HG03571 (cell line): ENCODE data around the gene EP400.
"Not testable (repeated sequence)": the region's sequence is repeated elsewhere in the genome, so short reads cannot be mapped to it uniquely, and the experiment has no call there.

ENCODE experiments used
- ATAC-seq: cut with Tn5 transposase; IDR thresholded peaks from one replicate; pipeline ENCODE4 v1.9.1; 2021; ENCODE audit not compliant: unreplicated experiment

The EP400 gene

DNA sequence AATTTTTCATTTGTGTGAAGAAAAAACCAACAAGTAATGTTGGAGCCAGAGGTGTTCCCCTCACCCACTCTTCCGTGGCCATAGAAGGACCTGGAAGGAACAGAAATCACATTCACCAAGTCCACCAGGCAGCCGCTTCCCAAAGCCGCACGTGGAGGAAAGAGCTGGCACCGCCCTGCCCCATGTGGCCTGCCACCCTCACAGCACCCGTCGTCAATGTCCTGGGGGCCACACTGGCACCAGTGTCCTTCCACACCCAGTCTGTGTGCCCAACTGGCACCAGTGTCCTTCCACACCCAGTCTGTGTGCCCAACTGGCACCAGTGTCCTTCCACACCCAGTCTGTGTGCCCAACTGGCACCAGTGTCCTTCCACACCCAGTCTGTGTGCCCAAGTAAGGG lies 130.8 kb downstream of the EP400 start:
- not testable (repeated sequence) for ATAC-seq

DNA sequence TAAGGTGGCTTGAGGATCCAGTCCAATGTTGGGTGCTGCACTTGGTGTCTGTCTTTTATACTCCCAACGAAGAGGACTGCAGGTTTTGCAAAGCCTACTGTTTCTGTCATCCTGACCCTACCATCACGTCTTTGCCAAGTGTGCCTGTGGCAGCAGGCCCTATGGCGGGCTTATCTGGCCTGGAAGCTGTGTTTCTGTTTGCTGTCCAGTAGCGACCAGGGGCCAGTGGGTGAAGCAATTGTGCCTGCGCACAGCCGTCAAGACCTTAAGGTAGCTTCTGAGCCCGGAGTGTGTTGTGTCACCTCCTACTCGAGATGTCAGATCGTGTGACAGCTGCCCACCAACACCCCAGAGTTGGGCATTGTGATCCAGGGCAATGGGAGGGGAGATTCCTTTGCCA lies 131.7 kb downstream of the EP400 start:
- no peak for ATAC-seq

DNA sequence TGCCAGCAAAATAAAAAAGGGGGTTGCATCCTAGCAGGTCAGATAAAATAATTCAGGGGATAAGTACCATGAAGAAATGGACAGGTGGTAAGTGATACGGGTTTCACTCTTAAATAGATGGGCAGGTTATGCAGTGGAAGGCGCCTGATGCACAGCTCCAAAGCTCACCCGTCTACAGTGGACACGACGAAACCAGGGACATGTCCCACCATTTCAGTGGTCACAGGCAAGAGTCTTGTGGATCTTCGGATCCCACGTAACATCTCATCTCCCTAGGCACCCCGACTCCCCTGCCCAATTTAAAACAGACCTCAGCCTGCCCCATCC lies 133.8 kb downstream of the EP400 start:
- ATAC-seq: peak; percentile 4

DNA sequence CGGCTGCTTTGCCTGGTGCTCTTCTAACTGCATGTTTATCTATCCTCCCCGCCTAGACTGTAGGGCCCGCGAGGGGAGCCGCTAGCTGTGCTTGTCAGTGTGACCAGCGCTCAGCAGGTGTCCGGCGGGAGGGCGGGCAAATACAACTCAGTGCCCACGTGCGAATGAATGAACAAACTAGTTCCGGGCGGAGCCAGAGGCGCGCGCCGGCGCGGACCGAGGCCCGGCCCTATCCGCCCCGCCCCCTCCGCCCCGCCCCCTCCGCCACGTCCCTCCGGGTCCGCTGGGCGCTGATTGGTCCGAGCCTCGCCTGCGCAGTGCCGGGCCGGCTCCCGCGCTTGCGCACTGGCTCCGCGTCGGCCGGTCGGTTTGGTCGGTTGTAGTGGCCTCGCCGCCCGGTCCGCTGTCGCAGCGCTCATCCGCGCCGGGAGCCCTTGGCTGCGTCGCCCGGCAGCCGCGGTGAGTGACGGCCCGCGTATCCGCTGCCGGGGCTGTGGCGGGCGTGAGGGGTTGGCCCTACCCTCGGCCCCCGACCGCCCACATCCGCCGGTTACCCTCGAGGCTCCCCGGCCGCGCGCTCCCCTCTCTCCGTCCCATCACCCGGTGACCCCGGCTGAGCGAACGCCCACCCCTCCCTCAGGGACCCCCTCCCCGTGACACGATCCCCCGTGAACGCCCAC lies 134.3 kb downstream of the EP400 start:
- peak; percentile 83 for ATAC-seq

DNA sequence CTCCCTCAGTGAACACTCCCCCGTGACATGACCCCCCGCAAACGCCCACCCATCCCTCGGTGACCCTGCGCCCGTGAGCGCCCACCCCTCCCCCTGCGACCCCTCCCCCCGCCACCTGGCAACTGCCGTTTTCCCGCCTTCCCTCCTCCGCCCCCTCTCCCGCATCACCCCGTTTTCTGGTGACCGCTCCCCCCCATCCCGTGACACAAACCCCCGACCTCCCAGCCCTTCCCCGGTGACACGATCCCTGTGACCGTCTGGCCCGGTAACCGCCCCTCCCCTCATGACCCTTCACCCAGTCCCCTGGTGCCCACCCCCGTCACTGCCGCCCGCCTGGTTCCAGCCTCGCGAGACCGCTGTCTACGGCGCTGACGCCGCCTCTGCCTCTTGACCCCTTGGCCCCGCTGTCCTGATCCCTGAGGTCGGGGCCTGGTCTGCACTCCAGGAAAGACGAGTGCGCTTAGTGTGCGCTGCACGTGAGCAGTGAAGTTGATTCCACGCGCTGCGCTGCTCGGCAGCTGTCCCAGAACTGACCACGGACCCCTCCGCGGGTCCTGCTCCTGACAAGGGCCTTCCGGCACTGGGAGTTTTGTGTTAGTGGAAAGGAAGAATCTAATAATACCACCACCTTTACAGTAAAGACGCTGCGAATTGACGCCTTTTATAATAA lies 135.0 kb downstream of the EP400 start:
- ATAC-seq: no peak

DNA sequence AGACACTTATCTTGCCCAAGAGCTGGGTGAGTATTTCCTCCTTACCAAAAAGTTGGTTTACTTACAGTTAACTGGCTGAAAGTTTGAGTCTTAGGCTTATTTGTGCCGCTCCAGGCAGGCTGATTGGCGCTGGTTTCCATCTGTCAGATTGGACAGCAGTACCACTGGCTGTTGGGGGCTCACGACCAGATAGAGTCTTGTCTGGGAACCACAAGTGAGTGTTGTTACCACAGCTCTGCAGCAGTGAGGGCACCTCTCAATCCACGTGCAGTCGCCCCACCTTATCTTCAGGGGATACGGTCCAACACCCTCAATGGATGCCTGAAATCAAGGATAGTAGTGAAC lies 135.5 kb downstream of the EP400 start:
- ATAC-seq: no peak

DNA sequence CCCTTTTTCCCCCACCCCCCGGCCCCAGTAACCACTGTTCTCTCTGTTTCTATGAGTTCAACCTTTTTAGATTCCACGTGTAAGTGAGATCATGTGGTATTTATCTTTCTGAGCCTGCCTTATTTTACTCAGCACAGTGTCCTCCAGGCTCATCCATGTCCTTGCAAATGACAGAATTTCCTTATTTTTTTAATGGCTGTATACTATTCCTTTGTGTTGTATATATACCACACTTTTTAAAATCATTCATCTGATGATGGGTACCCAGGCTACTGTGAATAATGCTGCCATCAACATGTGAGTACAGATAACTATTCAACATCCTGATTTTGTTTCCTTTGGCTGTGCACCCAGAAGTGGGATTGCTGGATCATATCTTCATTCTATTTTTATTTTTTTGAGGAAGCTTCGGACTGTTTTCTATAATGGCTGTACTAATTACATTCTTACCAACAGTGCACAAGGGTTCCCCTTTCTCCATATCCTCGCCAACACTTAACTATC lies 139.7 kb downstream of the EP400 start:
- ATAC-seq: no peak

DNA sequence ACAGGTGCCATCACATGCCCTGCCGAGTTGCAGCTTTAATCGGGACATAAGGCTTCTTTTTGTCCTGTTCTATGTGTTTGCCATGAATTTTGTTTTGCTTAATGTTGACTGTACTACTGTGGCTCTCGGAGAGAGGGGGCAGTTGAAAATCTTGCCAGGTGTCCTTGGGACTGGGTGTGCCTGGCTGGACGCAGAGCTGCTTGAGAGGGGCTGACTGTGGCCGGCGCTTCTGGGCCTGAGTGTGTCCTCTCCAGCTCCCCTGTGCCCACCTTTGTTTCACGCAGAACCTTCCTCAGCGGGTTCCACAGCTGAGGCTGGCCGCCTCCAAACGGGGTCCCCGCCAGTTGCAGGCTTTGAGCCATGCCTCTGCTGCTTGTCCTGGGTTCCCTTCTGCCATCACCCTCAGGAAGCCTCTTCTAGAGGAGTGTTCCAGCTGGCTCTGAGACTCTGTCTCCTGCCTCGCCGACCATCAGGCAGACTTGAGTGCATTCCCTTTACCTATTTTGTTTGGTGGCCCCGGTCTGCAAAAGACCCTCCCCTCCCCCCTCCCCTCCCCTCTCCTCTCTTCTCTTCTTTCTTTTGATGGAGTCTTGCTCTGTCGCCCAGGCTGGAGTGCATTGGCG lies 144.6 kb downstream of the EP400 start:
- ATAC-seq: no peak

DNA sequence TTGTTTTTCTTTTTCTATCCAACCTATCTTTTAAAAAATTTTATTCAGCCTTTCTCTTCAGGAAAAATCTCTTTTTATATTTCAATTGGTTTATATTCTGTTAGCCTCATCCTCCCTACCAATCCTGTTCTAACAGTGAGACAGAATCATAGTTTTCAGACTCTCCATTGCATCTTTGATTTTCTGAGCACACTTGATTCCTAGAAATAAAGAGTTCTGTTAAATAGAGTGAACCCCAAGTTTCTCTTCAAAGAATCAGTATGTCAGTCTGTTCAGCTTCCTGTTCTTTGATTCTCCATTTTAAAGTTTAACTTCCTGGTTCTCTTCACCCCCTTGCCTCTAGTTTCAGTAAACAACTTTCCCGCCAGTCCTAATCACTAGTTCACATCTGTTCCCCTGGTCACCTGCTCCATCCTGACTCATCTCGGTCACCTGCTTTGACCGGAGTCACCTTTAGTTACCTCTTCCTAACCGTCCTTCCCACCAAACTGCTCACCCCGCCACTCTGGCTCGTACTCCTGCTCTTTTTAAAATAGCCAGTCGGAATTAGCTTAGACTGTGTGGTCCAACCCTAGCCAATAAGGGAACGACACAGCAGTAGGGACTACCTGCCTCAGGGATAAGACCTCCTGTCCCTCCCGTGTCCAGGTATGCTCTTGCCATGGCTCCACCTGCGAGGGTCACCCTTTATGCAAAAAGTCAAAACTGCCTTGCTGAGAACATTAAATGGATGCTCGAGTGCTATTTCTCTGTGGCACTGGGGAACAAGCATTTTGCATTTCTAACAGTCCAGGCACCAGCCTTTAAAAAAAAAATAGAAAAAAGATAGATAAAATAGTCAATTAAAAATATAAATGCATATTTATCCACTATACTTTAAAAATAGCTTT lies 146.0 kb downstream of the EP400 start:
- no peak for ATAC-seq

DNA sequence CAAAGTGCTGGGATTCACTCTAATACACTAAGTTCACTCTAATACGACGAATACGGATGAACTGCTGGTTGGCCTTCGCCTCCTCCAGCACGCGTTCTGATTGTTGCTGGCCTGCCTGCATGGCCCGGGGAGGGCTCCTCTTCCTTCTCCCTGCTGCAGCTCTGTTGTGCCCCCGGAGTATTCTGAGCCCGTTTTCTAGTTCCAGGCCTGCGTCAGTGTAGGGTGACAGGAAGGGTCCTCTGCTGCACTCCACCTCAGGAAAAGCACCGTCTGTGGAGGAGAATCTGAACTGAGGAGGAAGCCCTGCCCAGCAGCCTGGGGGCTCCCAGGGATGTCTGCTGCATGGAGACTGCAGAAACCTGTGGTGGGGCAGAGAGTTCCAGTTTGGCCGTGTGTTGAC lies 150.0 kb downstream of the EP400 start:
- no peak for ATAC-seq

DNA sequence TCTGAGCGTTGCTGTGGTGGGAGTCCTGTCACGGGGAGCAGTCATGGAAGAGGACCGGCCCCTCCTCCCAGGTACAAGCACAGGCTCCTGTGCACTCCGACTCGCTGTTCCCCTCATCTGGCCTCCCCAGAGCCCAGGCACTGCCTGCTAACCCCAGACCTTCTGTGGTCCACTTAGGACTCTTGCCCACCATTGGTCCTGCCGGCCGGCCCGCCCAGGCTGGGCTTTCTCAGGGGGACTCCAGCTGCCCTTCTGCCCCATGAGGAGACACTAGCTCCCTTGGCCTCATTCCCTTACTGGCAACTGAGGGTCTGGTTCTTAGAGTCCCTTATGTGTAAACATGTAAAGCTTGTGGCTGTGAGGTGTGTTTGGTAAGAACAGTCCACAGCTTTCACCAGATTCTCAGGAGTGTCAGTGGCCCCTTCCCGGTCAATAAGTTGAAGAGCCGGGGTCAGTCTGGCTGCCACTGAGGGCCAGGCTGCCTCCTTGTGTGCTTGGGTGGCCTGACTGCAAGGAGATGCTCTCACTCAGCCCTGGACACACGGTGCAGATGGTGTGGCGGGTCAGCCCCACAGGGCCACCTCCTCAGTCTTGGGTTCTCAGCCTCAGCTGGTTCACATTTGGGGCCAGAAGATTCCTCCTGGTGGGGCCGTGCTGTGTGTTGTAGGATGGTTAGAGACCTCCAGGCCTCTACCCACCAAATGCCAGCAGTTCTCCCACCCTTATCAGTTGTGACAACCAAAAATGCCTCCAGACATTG lies 150.7 kb downstream of the EP400 start:
- ATAC-seq: no peak

DNA sequence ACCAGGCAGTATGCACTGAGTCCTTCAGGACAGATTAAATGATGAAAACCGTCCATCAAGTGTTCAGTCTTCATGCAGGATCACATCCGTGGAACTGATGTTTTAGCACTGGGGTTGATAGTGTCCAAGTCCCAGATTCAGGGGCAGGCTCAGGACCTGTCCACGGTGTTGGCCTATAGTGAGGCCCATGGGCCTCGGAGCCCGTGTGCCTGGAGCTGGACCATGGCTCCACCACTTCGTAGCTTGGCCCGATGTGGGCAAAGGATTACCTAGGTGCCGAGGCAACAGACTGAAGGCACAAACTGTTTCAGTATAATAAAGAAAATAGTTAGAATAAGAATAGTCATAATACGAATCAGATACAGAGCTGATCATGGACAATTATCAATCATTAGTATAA lies 152.6 kb downstream of the EP400 start:
- ATAC-seq: no peak

DNA sequence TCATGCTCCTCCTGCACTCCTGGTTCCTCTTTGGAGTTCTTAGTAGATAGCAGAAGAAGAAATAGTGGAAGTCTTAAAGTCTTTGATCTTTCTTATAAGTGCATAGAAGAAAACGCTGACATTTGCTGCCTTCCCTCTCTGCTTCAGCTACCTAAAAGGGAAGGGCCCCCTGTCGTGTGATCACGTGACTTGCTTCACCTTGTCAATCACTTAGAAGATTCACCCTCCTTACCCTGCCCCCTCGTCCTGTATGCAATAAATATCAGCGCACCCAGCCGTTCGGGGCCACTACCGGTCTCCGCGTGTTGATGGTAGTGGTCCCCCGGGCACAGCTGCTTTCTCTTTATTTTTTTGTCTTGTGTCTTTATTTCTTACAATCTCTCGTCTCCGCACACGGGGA lies 153.3 kb downstream of the EP400 start:
- ATAC-seq: not testable (repeated sequence)

DNA sequence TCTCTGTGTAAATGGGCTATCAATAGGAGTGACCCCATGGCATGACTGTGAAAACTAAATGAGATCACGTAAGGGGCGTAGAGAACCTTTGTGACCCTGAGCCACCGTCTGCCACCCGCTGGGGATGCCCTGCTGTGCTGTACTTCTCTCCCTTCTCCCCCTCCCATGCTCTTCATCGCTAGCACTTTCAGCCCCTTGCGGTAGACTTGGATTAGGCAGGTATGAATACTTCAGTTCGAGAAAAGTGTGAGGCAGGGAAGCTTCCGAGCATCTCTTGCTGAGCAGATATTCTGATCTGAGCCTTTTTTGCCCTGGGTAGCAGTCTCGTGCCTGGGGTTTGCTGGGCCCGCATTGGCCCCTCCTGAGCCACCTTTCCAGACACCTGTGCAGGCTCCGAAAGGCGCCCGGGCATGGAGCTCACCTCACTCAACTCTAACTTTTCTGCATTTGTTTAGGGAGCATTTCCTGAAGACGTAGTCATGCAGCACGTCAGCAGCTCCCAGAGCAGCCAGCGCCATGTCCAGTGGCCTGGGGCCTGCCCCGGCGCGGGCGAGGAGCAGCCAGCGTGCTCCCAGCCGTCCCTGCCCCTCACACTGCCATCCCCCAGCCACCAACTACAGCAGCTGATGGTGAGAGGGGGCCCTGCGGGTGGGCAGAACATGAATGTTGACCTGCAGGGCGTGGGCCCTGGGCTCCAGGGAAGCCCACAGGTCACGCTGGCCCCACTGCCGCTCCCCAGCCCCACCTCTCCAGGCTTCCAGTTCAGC lies 154.0 kb downstream of the EP400 start:
- ATAC-seq: no peak

DNA sequence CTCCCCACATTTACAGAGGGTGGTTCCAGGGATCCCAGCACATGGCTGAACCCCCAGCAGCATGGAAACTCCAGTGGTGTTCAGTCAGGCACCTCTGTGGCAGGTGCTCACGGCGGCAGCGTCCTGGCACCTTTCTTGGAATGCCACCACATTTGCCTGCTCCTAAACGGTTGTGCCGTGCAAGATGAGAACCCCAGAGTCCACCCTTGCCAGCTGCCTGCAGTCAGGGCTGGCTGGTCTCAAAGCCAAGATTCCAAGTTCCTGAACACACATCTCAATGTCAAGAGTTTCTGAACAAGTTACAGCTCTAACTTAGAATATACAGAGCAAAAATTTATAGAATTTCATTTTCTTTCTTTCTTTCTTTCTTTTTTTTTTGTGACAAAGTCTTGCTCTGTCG lies 155.7 kb downstream of the EP400 start:
- ATAC-seq: no peak

DNA sequence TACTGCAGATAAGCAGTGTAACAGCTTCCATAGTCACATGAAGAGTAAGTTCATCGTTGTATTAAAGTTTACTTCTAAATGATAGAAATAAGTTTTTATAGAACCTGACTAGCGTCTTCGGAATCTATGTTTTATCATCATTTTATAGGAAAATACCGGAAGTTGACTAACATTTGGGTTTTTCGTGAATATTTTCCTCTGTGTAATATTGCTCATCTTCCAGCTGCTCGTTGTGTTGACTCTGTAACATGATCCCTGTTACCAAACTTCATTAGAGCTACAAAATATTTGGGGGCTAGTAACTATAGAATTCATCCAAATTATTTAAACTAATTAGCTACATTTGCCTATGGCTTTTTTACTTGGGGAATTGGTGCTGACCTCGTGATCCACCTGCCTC lies 157.2 kb downstream of the EP400 start:
- ATAC-seq: no peak

DNA sequence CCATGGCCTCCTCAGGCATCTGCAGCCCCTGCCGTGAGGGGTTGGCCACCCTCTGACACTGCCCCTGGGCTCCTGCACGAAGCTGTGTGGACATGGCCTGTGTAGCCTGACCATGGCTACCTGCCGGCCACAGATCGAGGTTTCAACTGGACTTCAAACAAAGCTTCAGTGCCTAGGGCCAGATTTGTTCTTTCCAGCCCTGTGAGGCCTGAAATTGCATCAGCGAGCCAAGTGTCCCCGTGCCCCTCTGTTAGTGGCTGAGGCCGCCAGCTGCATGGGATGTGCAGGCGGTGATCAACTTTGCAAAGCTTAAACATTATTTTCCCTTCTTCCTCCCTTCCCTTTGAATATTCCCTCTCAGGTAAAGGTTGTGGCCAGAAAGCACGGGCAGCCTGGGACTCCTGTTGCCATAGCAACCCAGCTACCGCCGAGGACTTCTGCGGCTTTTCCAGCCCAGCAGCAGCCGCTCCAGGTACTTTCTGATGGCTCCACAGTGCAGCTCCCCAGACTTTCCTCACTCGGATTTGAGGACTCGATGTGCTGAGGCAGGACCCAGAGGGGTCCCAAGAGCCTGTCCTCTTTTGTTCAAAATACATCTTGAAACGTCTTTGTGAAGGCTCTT lies 158.6 kb downstream of the EP400 start:
- ATAC-seq: no peak

DNA sequence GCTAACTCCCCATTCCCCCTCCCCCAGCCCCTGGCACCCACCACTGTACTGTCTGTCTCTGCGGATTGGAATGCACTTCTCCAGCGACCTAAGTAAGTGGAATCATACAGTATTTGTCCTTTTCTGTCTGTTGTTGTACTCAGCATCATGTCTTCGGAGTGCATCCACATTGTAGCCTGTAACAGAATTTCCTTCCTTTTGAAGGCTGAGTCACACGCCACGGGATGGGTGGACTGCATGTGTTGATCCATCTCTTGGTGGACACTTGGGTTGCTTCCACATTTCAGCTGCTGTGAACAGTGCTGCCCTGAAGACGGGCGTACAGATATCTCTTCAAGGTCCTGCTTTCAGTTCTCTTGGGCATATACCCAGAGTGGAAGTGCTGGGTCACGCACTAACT lies 160.0 kb downstream of the EP400 start:
- ATAC-seq: no peak

DNA sequence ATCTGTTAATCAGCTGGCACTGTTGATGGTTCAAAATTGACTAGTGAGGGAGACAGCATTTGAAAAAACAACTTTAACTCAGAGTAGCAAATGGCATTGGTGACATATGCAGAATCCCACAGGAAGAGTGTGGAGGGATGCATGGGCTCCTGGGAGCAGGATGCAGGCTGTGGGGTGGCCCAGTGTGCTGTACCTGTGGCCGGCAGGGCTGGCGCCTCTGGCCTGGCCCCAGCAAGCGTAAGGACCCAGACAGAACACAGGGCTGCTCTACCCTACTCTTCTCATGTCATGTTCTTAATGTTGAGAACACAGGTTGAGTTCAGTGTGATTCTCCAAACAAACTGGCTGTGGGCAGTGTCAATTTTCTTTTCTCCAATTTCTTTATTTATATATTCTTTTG lies 160.9 kb downstream of the EP400 start:
- no peak for ATAC-seq
